Fibroblast of mammary gland (primary cell): ENCODE measurements around the gene NOSIP.

ENCODE experiments used
- DNase-seq: peaks from one replicate; pipeline ENCODE4 v3.0.0-alpha.2; 2010; ENCODE audit warnings: low read depth
- H3K4me3 ChIP-seq: 2 replicates; pipeline ENCODE4 v1.5.1; 2011; ENCODE audit warnings: low read depth, mild to moderate bottlenecking, low read length, moderate library complexity; ENCODE audit not compliant: control insufficient read depth
- TF ChIP-seq, protein P1 (sequence below): conservative IDR thresholded peaks from 2 replicates; pipeline ENCODE4 v1.5.1; 2011; ENCODE audit warnings: low read depth, low read length, inconsistent platforms; ENCODE audit not compliant: control insufficient read depth, insufficient read depth

NOSIP gene

DNA sequence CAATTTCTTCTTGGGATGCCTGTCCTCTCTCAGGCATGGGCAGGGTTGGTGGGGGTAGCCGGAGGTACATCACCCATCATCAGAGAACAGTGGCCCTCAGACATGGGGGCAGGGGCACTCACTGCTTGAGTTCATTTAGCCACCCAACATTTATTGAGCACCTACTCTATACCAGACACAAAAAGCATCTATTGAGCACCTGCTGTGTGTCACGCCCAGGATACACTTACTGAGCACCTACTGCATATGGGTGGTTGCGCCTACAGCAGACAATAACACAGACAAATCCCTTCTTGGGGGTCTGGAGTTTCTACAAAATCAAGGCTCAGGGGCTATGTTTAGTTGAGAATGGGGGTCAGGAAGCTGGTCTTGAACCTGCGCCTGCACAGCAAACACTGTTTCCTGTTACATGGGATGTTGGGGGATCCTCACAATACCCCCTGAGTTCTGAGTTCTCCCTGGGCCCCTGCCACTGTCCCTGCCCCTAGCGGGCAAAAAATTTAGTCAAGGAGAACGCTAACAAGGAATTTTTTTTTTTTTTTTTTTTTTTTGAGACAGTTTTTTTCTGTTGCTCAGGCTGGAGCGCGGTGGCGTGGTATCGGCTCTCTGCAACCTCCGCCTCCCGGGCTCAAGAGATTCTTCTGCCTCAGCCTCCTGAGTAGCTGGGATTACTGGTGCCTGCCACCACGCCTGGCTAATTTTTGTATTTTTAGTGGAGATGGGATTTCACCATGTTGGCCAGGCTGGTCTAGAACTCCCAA is 41.0 kb downstream of the NOSIP start:
- TF ChIP-seq, protein P1, sequence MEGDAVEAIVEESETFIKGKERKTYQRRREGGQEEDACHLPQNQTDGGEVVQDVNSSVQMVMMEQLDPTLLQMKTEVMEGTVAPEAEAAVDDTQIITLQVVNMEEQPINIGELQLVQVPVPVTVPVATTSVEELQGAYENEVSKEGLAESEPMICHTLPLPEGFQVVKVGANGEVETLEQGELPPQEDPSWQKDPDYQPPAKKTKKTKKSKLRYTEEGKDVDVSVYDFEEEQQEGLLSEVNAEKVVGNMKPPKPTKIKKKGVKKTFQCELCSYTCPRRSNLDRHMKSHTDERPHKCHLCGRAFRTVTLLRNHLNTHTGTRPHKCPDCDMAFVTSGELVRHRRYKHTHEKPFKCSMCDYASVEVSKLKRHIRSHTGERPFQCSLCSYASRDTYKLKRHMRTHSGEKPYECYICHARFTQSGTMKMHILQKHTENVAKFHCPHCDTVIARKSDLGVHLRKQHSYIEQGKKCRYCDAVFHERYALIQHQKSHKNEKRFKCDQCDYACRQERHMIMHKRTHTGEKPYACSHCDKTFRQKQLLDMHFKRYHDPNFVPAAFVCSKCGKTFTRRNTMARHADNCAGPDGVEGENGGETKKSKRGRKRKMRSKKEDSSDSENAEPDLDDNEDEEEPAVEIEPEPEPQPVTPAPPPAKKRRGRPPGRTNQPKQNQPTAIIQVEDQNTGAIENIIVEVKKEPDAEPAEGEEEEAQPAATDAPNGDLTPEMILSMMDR, result no peak
- no peak overlapping the region for H3K4me3 ChIP-seq
- no peak for DNase-seq

DNA sequence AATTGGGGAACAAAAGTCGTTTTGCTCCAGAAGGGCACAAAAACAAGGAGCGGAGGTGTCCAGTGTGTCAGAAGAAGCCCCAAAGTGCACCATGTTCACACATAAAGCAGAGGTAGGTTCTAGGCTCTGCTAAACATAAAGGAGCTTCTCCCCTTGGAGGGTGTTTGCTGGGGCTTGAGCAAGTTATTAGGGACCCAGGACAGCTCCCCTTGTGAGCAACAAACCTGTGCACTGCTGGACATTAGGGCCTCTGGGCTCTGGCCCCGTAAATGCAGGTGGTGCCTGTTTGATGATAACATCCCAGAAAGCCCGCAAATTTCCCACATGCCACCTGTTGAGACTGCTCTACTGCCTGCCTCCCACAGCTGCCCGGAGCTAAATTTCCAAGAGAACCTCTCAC is 41.7 kb downstream of the NOSIP start:
- no peak for DNase-seq
- H3K4me3 ChIP-seq, result no peak overlapping the region
- TF ChIP-seq, protein P1, result no peak

DNA sequence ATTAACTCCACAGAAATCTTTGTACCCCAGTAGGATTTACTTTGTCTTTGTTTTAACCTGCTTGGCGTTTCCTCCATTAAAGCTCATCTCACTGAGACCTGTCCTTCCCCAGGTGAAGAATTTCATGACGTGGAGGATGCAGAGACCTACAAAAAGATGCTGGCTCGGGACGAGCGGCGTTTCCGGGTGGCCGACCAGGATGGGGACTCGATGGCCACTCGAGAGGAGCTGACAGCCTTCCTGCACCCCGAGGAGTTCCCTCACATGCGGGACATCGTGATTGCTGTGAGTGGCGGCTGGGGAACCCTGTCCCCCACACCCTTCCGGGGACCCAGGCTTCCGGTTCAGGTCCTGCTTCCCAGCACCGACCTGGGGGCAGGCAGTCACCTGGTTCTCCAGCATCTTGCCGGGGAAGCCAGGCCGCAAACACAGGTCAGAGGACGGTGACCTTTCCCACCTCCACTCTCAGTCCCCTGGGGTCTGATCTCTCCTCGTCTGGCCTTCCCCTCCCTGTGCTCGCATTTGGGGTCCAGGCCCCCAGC is 43.4 kb downstream of the NOSIP start:
- TF ChIP-seq, protein P1, result no peak
- DNase-seq, result no peak
- no peak overlapping the region for H3K4me3 ChIP-seq

DNA sequence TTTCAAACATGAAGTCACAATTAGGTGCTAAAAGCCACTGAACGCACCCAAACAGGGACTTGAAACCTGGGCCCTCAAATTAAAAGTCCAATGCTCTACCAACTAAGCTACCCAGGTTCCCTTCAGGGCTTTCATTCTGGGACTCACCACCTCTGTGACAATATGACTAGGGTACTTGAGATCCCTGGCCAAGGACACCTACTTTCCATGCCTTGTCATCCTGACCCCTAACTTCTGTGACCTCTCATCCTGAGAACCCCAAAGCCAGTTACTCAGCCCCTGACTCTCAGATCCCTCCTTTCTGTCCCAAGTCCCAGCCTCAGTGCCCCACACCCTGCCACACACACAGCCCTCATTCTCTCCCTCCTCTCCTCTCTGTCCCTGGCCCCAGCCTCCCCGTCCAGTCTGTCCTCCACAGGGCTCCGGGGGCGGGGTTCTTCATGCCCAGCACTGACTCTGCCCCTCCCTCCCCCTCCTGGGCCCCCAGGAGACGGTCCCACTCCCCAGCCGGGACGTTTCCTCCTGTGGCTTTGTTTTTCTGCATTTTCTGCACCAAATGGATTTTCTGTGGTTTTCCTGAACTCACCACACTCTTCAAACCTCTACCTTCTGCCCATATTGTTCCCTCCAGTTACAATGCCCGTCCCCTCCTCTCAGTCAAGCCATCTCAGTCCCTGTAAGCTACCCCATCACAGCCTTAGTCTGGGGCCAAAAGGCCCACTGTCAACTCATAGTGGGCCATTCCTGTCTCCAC is 45.5 kb downstream of the NOSIP start:
- no peak overlapping the region for H3K4me3 ChIP-seq
- no peak for DNase-seq
- TF ChIP-seq, protein P1, result no peak

DNA sequence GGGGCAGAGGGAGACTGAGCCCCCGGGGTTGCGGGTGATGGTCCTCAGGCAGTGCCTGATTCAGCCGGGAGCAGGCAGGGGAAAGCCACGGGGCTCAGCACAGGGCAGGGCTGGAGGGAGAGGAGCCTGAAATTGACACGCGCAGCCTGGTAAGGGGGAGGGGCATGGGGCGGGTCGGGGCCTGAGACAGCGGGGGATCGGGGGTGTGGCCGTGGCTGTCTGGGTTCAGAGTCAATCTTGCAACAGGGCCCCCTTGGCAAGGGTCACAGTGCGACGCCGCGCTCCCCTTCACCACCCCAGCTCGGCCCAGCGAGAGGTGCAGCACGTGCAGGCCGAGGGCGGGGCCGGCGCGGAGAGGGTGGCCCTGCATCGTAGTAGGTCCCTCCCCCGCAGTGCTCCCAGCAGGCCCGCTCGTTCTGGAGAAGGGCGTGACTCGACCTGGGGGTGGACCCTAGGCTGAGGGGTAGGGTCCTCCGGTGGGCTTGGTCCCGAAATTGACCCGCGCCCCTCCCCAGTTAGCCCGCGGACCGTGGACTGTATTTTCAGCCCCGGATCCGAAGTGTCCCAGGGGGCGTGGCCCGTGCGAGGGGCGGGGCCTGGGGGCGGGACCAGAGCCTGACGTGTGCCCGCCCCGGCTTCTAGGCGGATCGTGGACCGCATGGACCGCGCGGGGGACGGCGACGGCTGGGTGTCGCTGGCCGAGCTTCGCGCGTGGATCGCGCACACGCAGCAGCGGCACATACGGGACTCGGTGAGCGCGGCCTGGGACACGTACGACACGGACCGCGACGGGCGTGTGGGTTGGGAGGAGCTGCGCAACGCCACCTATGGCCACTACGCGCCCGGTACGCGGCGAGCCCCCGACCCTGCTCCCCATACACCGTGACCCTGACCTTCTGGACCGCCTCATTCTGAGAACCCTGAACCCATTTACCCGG is 46.5 kb downstream of the NOSIP start:
- TF ChIP-seq, protein P1, result no peak
- peak overlapping the region; percentile 34 for H3K4me3 ChIP-seq
- DNase-seq, result peak; percentile 35

DNA sequence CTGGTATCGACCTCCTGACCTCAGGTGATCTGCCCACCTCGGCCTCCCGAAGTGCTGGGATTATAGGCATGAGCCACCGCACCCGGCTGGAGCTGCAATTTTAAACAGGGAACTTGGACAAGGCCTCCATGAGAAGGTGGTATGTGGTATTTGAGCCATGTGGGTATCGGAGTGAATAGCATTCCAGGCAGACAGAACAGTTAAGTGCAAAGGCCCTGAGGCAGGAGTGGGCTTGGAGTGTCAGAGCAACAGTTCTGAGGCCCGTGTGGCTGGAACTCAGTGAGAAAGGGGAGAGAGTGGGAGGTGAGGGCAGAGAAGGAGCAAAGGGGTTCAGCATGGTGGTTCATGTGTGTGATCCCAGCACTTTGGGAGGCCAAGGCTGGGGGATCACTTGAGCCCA is 49.6 kb downstream of the NOSIP start:
- TF ChIP-seq, protein P1, result no peak
- H3K4me3 ChIP-seq, result no peak overlapping the region
- DNase-seq, result no peak
